GM12875 (cell line): ENCODE results near the gene ARCN1.

ENCODE experiments used
- H3K4me3 ChIP-seq: one replicate; pipeline ENCODE4 v1.5.1; 2011; ENCODE audit warnings: low read depth, low read length, control low read depth
- CTCF ChIP-seq: IDR thresholded peaks from 2 replicates; pipeline ENCODE4 v1.5.1; 2011; ENCODE audit warnings: low read depth, mild to moderate bottlenecking, control low read depth, inconsistent platforms, low read length, moderate library complexity, borderline replicate concordance; ENCODE audit not compliant: insufficient read depth

ARCN1 gene

GRCh38 chr11:118544647-118545010 is 27.6 kb upstream of the ARCN1 start:
- no peak overlapping the region for H3K4me3 ChIP-seq
- TF ChIP-seq CTCF = no peak

GRCh38 chr11:118545533-118545932 is 26.7 kb upstream of the ARCN1 start:
- TF ChIP-seq CTCF = no peak
- no peak overlapping the region for H3K4me3 ChIP-seq

- TF ChIP-seq CTCF = no peak
- no peak overlapping the region for H3K4me3 ChIP-seq
Observed at GRCh38 chr11:118547132-118547531, 25.1 kb upstream of the ARCN1 start.

- H3K4me3 ChIP-seq = no peak overlapping the region
- TF ChIP-seq CTCF = no peak
Observed at GRCh38 chr11:118552341-118552740, 19.9 kb upstream of the ARCN1 start.

- TF ChIP-seq CTCF = no peak
- no peak overlapping the region for H3K4me3 ChIP-seq
Observed at GRCh38 chr11:118560806-118561205, 11.4 kb upstream of the ARCN1 start.

GRCh38 chr11:118565051-118565450 is 7.2 kb upstream of the ARCN1 start:
- no peak for TF ChIP-seq CTCF
- no peak overlapping the region for H3K4me3 ChIP-seq

GRCh38 chr11:118569670-118570069 is 2.5 kb upstream of the ARCN1 start:
- H3K4me3 ChIP-seq = no peak overlapping the region
- no peak for TF ChIP-seq CTCF
